Natural killer cell (primary cell): Measurements from ENCODE around the gene TPMT. TPM values are rescaled to one million over a fixed set of nuclear protein-coding genes. Genes with fewer than 3 reads are reported as not detected.
"Not testable (repeated sequence)": the region's sequence is repeated elsewhere in the genome, so short reads cannot be mapped to it uniquely, and the experiment has no call there.

Experiments used
- ATAC-seq, 3 donors: fragments of 150-1000 bp in 2 of 3; fragments of 200-7000 bp in 1 of 3; cut with Tn5 transposase; 1 replicate in 1 of 3; 2 replicates in 2 of 3; pipeline ENCODE4 v1.10.0; 2021; ENCODE audit warnings: mild to moderate bottlenecking in 2 of 3, moderate library complexity in 2 of 3
- DNase-seq, 2 donors: peaks; one replicate each; pipeline versions ENCODE4 v3.0.0 to v3.0.0-alpha.2; 2013 to 2021; ENCODE audit warnings: mixed read lengths in 1 of 2
- H3K27ac ChIP-seq: one replicate; pipeline ENCODE4 v1.5.1; 2013; ENCODE audit warnings: mild to moderate bottlenecking, low read length
- H3K27me3 ChIP-seq: one replicate; pipeline ENCODE4 v1.6.1; 2013; ENCODE audit warnings: low read length; ENCODE audit not compliant: control insufficient read depth, insufficient read depth
- H3K36me3 ChIP-seq: one replicate; pipeline ENCODE4 v1.6.1; 2013; ENCODE audit warnings: low read length; ENCODE audit not compliant: control insufficient read depth, insufficient read depth
- H3K4me1 ChIP-seq: one replicate; pipeline ENCODE4 v1.6.1; 2013; ENCODE audit warnings: low read length; ENCODE audit not compliant: control insufficient read depth, insufficient read depth
- H3K4me3 ChIP-seq: one replicate; pipeline ENCODE4 v1.5.1; 2013; ENCODE audit warnings: low read length
- H3K9me3 ChIP-seq: one replicate; pipeline ENCODE4 v1.6.1; 2013; ENCODE audit warnings: low read length; ENCODE audit not compliant: control insufficient read depth, insufficient read depth
- H3K27ac Mint-ChIP-seq, 2 donors: one replicate each; pipeline ENCODE4 v1.8.0; 2022; ENCODE audit warnings: mild to moderate bottlenecking in 2 of 2, mixed read lengths in 2 of 2, moderate library complexity in 1 of 2
- H3K27me3 Mint-ChIP-seq, 2 donors: one replicate each; pipeline ENCODE4 v1.8.0; 2022; ENCODE audit warnings: low read depth in 2 of 2, mixed read lengths in 2 of 2
- H3K36me3 Mint-ChIP-seq: one replicate; pipeline ENCODE4 v1.8.0; 2022; ENCODE audit warnings: mixed read lengths
- H3K4me1 Mint-ChIP-seq, 2 donors: one replicate each; pipeline ENCODE4 v1.8.0; 2022; ENCODE audit warnings: mixed read lengths in 2 of 2
- H3K4me3 Mint-ChIP-seq: one replicate; pipeline ENCODE4 v1.8.0; 2022; ENCODE audit warnings: mild to moderate bottlenecking, moderate library complexity, mixed read lengths
- H3K9me3 Mint-ChIP-seq, 2 donors: one replicate each; pipeline ENCODE4 v1.8.0; 2022; ENCODE audit warnings: mixed read lengths in 2 of 2
- CTCF ChIP-seq: fragments of 200-600 bp; IDR thresholded peaks from one replicate; pipeline ENCODE4 v1.8.0; 2022; ENCODE audit warnings: antibody characterized with exemption
- WGBS: methylation state at CpG from one replicate; pipeline ENCODE4 v1.1.7; 2013; ENCODE audit warnings: missing lambda C conversion rate; ENCODE audit not compliant: insufficient coverage; 5-methylcytosine and 5-hydroxymethylcytosine counted together
- intact Hi-C: fragments of 100-400 bp; cut with micrococcal nuclease; formaldehyde crosslinking; loops from one replicate; pipeline ENCODE4 v1.14.2; 2022
- total RNA-seq, 4 donors: library from RNA; stranded (reverse); fragments of 120-200 nt in 1 of 4; gene quantifications; one replicate each; pipeline versions ENCODE4 v1.2.3 to v1.2.4, GENCODE V29; 2013 to 2022

TPMT gene
- total RNA-seq, 3 donors from 2014 or later (not counting 1 experiment from before 2014, with no cell fraction given), result 8.9 to 11.4 (median 9.6) TPM

GRCh38 chr6:18178960-18179615 lies 24.2 kb upstream of the TPMT start:
- DNase-seq (no peak), ATAC-seq (no peak)
- no peak overlapping the region for H3K27ac Mint-ChIP-seq
- intact Hi-C loops, result no loop called here
- peaks cover 14% of the 10 kb centered on the region for H3K36me3 Mint-ChIP-seq
- Histone ChIP-seq H3K9me3 (no peaks in the 10 kb centered on the region), H3K27me3 (no peaks in the 10 kb centered on the region), H3K36me3 (no peaks in the 10 kb centered on the region), H3K27ac (no peak overlapping the region), H3K4me3 (no peak overlapping the region), H3K4me1 (no peaks in the 10 kb centered on the region)
- no peak overlapping the region for H3K4me3 Mint-ChIP-seq
- peaks cover 13 to 24% of the 10 kb centered on the region in 2 donors for H3K4me1 Mint-ChIP-seq
- no peaks in the 10 kb centered on the region for H3K27me3 Mint-ChIP-seq
- no peaks in the 10 kb centered on the region for H3K9me3 Mint-ChIP-seq
- 71% methylated on average over 3 of the region's 3 CpGs for WGBS
- no peak for TF ChIP-seq CTCF

- Mint-ChIP-seq H3K27ac (no peak overlapping the region), H3K4me1 (peaks cover 13 to 24% of the 10 kb centered on the region in 2 donors), H3K27me3 (no peaks in the 10 kb centered on the region), H3K9me3 (no peaks in the 10 kb centered on the region), H3K4me3 (no peak overlapping the region), H3K36me3 (peaks cover 14% of the 10 kb centered on the region)
- Histone ChIP-seq H3K4me1 (no peaks in the 10 kb centered on the region), H3K36me3 (no peaks in the 10 kb centered on the region), H3K4me3 (no peak overlapping the region), H3K9me3 (no peaks in the 10 kb centered on the region), H3K27me3 (no peaks in the 10 kb centered on the region), H3K27ac (no peak overlapping the region)
- intact Hi-C loops, result no loop called here
- DNase-seq, result no peak
- WGBS, result 93% methylated on average over 2 of the region's 4 CpGs
- no peak for ATAC-seq
- no peak for TF ChIP-seq CTCF
Observed at GRCh38 chr6:18177286-18177965, 22.5 kb upstream of the TPMT start.

GRCh38 chr6:18176198-18176597 lies 21.3 kb upstream of the TPMT start:
- H3K9me3 Mint-ChIP-seq, H3K9me3 ChIP-seq, ATAC-seq, H3K27me3 ChIP-seq, DNase-seq, H3K4me3 ChIP-seq, H3K4me1 ChIP-seq, H3K27me3 Mint-ChIP-seq, H3K27ac Mint-ChIP-seq, H3K4me3 Mint-ChIP-seq, H3K27ac ChIP-seq, intact Hi-C loops, H3K36me3 ChIP-seq: not testable (repeated sequence)
- Mint-ChIP-seq H3K36me3 (peaks cover 21% of the 10 kb centered on the region), H3K4me1 (peaks cover 13 to 24% of the 10 kb centered on the region in 2 donors)
- WGBS, result 63% methylated on average over 4 of the region's 4 CpGs

GRCh38 chr6:18171871-18172270 lies 17.0 kb upstream of the TPMT start:
- peaks cover 31% of the 10 kb centered on the region for H3K36me3 Mint-ChIP-seq
- WGBS, result 100% methylated on average over 4 of the region's 7 CpGs
- TF ChIP-seq CTCF, result no peak
- Histone ChIP-seq H3K9me3 (no peaks in the 10 kb centered on the region), H3K4me1 (no peaks in the 10 kb centered on the region), H3K4me3 (no peak overlapping the region), H3K27me3 (no peaks in the 10 kb centered on the region), H3K27ac (no peak overlapping the region), H3K36me3 (peaks cover 16% of the 10 kb centered on the region)
- no peaks in the 10 kb centered on the region for H3K27me3 Mint-ChIP-seq
- intact Hi-C loops, result no loop called here
- peaks cover 13 to 17% of the 10 kb centered on the region in 2 donors for H3K4me1 Mint-ChIP-seq
- DNase-seq (no peak), ATAC-seq (no peak)
- no peak overlapping the region for H3K27ac Mint-ChIP-seq
- H3K4me3 Mint-ChIP-seq, result no peak overlapping the region
- peaks cover 0 to 2% of the 10 kb centered on the region in 2 donors for H3K9me3 Mint-ChIP-seq
